ENCODE measurements around the gene TBC1D22A.

Gene TBC1D22A

GRCh38 chr22:46948411-46949144 is 186.1 kb downstream of the TBC1D22A start:
- TF ChIP-seq, protein P1, sequence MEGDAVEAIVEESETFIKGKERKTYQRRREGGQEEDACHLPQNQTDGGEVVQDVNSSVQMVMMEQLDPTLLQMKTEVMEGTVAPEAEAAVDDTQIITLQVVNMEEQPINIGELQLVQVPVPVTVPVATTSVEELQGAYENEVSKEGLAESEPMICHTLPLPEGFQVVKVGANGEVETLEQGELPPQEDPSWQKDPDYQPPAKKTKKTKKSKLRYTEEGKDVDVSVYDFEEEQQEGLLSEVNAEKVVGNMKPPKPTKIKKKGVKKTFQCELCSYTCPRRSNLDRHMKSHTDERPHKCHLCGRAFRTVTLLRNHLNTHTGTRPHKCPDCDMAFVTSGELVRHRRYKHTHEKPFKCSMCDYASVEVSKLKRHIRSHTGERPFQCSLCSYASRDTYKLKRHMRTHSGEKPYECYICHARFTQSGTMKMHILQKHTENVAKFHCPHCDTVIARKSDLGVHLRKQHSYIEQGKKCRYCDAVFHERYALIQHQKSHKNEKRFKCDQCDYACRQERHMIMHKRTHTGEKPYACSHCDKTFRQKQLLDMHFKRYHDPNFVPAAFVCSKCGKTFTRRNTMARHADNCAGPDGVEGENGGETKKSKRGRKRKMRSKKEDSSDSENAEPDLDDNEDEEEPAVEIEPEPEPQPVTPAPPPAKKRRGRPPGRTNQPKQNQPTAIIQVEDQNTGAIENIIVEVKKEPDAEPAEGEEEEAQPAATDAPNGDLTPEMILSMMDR (IDR thresholded peaks at IDR 0.05; ENCODE audit: low read depth, low read length), result no peak
- no peak overlapping the region for H3K4me3 ChIP-seq (ENCODE audit: low read depth, low read length)

DNA sequence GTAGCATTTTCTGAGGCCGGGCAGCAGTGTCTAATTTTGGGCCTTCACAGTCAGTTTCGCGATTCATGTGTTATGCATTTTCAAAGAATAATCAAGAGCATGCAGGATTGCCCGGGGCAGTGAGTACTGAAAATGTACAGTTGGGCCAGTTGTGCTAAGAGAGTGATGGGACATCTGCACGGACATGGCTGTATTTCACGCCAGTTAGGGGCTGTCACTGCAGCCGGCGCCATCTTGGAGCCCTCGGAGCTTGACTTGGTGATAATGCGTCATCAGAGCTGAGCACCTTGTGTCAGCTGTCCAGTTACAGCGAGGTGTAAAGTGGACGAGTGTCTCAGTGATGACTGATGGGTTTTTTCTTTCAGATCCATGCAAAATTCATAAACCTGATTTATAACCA is 188.9 kb downstream of the TBC1D22A start:
- TF ChIP-seq, protein P1 (IDR thresholded peaks at IDR 0.05; ENCODE audit: low read depth, low read length), result no peak
- no peak overlapping the region for H3K4me3 ChIP-seq (ENCODE audit: low read depth, low read length)

- TF ChIP-seq, protein P1 (IDR thresholded peaks at IDR 0.05; ENCODE audit: low read depth, low read length), result no peak
- no peak overlapping the region for H3K4me3 ChIP-seq (ENCODE audit: low read depth, low read length)
Measured at GRCh38 chr22:46951973-46952372, 189.5 kb downstream of the TBC1D22A start.

- no peak overlapping the region for H3K4me3 ChIP-seq (ENCODE audit: low read depth, low read length)
- TF ChIP-seq, protein P1 (IDR thresholded peaks at IDR 0.05; ENCODE audit: low read depth, low read length), result no peak
Measured at GRCh38 chr22:46953968-46954765, 191.7 kb downstream of the TBC1D22A start.

- TF ChIP-seq, protein P1 (IDR thresholded peaks at IDR 0.05; ENCODE audit: low read depth, low read length), result no peak
- no peak overlapping the region for H3K4me3 ChIP-seq (ENCODE audit: low read depth, low read length)
Measured at GRCh38 chr22:46954781-46955180, 192.3 kb downstream of the TBC1D22A start.

DNA sequence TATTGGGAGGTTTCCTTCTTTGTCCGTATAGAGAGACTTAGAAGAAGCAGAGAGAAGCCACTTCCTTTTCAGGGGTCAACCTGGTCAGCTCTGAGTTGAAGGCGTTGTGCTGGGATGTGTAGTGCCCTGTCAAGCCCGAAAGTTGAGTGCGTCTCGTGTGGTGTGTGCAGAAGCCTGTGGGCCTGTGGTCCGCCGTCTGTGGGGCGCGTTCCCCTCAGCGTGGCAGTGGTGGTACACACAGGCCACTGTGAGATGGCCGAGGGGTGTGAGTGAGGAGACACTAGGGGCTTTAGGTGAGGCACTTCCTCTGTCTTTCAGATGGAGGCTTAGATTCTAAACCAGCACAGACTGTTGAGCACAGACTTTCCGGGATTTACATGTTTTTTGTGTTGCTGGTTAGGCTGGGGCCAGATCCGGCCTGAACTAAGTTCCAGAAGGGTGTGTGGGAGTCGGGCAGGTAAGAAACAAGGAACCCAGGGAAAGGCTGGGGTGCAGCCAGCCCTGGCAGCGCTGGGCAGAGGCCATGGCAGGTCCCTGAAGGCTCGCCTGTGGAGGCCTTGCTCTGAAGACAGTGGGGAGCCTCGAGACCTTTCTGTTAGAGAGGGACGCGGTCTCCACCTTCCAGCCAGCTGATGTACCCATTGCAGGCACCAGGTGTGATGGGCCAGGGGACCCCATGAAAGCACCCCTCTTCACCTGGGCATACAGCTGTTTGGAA is 194.2 kb downstream of the TBC1D22A start:
- TF ChIP-seq, protein P1 (IDR thresholded peaks at IDR 0.05; ENCODE audit: low read depth, low read length), result no peak
- H3K4me3 ChIP-seq (ENCODE audit: low read depth, low read length), result no peak overlapping the region

Data from WI38 (cell line).